Activated naive CD8-positive, alpha-beta T cell treated with anti-CD3 and anti-CD28 coated beads, Interleukin-2, amount 50 U/mL, for 16 hours (primary cell): ENCODE data around the gene TMEM139.

ENCODE experiments used
- DNase-seq: peaks from one replicate; pipeline ENCODE4 v3.0.0-alpha.2; 2020; ENCODE audit warnings: low read depth, low spot score

The TMEM139 gene

DNA sequence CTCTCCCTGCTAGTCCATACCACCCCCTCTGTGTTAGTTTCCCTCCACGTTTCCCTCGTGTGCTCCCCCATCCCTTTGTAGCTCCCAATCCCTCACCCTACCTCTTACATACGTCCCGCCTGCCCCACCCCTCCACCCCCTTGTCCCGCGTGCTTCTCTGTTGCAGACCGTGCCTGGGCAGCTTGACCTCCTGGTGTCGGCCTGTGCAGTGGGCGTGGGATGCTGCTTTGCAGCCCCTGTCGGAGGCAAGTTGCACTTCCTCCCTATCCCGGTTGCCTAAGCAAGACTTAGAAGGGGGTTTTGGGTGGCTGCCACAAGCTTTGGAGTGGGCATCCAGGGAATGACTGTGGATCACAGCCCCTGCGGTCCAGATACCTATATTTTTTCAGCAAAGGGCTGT lies 38.9 kb downstream of the TMEM139 start:
- no peak for DNase-seq

GRCh38 chr7:143325240-143325639 lies 40.5 kb downstream of the TMEM139 start:
- no peak for DNase-seq

- DNase-seq: no peak
Observed at GRCh38 chr7:143327903-143328302, 43.1 kb downstream of the TMEM139 start.

DNA sequence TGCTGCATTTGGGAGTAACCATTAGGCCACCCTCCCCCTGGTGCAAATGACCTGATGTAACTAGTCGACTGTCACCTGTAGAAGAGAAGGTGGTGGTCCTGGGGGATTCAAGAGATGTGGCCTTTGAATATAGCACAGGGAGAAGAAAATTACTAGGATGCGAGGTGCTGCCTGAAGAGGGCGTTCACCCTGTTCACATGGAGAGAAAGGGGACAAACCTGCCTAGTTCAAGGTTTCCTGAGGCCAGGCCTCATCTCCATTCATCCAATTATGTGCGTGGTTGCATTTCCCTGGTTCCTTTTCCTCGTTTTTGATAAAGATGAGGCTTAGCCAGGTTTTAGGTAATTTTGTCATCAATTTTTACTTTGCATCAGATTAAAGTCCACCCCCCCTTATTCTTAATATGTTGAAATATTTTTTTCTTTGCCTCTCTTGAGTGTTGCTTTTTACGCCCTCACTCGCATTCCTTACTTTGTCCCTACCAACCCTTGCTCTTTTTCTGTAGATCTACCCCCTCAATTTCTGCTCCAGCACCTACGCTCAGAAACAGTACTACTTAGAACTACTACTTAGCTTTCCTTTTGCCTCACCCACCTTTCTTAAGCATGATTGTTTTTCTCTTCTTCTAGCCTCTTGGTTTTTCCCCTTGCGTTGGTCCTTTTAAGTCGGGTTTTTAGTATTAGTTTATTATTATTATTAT lies 44.9 kb downstream of the TMEM139 start:
- no peak for DNase-seq

DNA sequence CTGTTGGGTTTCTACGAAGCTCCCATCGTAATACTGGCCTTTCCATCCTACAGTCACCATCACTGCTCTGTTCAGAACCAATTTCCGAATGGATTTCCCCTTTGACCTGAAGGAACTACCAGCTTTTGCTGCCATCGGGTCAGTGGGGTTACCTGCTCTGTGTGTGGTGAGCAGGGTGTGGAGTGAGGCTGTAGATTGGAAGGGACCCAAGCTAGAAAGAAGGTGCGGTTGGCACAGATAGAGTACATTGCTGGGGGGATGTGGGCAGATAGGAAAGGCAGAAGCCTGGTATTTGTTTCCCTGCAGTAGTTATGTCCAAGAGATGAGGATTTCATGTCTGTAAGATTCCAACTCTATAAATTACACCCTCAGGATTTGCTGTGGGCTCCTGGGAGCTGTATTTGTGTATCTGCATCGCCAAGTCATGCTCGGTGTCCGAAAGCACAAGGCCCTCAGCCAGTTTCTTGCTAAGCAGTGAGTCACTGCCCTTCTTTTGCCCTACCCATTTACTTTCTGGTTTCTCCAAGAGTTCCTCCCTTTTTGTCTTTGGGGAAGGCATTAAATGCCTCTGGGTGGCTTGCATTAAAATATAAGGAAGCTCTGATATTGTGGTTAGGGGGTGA lies 46.5 kb downstream of the TMEM139 start:
- no peak for DNase-seq

DNA sequence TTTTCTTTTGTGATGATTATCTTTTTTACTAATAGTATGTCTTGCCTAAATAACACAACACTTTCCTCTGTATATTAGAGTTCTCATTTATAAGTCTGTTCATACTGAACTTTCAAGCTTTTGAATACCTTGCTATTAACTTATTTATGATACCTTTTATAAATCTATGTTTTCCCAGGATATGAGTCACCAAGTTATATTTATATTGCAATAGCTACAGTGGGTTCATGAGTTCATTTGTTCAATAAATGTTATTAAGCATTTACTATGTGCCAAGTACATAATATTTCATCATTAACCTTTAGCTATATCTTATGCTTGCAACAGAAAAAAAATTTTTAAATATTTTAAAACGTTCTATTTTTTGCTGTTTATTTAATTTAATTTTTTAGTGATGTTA lies 49.5 kb downstream of the TMEM139 start:
- DNase-seq: no peak

DNA sequence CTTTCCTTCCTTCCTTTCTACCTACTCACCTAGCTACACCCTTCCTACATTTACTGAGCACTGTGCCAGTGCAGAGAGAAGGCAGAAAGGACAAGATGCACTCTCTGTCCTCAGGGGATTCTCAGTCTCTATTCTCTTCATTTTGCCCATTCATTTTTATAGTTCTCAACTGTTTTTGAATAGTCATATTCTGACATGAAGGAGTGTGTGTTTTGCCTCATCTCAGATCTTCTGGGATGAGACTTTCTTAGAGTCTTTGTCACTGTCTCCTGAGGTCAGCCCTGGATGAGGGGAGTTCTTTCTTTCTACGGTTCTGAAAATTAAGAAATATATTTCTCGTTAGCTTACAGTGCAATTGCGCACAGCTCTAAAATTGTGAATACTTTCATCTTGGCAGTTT lies 52.5 kb downstream of the TMEM139 start:
- DNase-seq: no peak
